Neural cell (in vitro differentiated cells): Measurements from ENCODE around the gene LUC7L. TPM values are rescaled to one million over a fixed set of nuclear protein-coding genes. Genes with fewer than 3 reads are reported as not detected.

Source experiments
- H2AFZ ChIP-seq: fragments of 200-600, 300-800 bp; sonication (generic), shearing (Covaris generic); 2 replicates; pipeline ENCODE4 v1.6.0; 2014; ENCODE audit warnings: low read depth, mild to moderate bottlenecking, antibody characterized with exemption, low read length, moderate library complexity
- H3F3A ChIP-seq: fragments of 200-600 bp; shearing (Covaris generic); 2 replicates; pipeline ENCODE4 v1.6.1; 2016; ENCODE audit warnings: mild to moderate bottlenecking, moderate library complexity, mixed read lengths, antibody characterized with exemption, low read length; ENCODE audit not compliant: insufficient read depth, poor library complexity, severe bottlenecking
- H3K27ac ChIP-seq: fragments of 200-600, 300-800 bp; sonication (generic), shearing (Covaris generic); 2 replicates; pipeline ENCODE4 v1.5.1; 2014; ENCODE audit warnings: mild to moderate bottlenecking, low read length, moderate library complexity
- H3K27me3 ChIP-seq: fragments of 300-800, 200-600 bp; sonication (generic), shearing (Covaris generic); 2 replicates; pipeline ENCODE4 v1.6.0; 2014; ENCODE audit warnings: mild to moderate bottlenecking, low read depth, low read length, moderate library complexity; ENCODE audit not compliant: insufficient read depth
- H3K36me3 ChIP-seq: fragments of 300-800, 200-600 bp; sonication (generic), shearing (Covaris generic); 2 replicates; pipeline ENCODE4 v1.5.1; 2014; ENCODE audit warnings: mild to moderate bottlenecking, antibody characterized with exemption, low read length, moderate library complexity; ENCODE audit not compliant: insufficient read depth
- H3K4me2 ChIP-seq: fragments of 300-800, 200-600 bp; sonication (generic), shearing (Covaris generic); 2 replicates; pipeline ENCODE4 v1.6.0; 2014; ENCODE audit warnings: mild to moderate bottlenecking, low read length
- H3K4me3 ChIP-seq: fragments of 300-800, 200-600 bp; sonication (generic), shearing (Covaris generic); 2 replicates; pipeline ENCODE4 v1.5.1; 2014; ENCODE audit warnings: mild to moderate bottlenecking, low read length, moderate library complexity
- H3K79me2 ChIP-seq: fragments of 200-600 bp; shearing (Covaris generic); replicated peaks from 2 replicates; pipeline ENCODE4 v1.6.0; 2014; ENCODE audit warnings: mild to moderate bottlenecking, low read length, moderate library complexity; ENCODE audit not compliant: insufficient read depth
- H3K9ac ChIP-seq: fragments of 300-800, 200-600 bp; sonication (generic), shearing (Covaris generic); 2 replicates; pipeline ENCODE4 v1.6.1; 2016; ENCODE audit warnings: mild to moderate bottlenecking, low read length, mixed read lengths
- H3K9me2 ChIP-seq: fragments of 200-600 bp; shearing (Covaris generic); 2 replicates; pipeline ENCODE4 v1.6.1; 2016; ENCODE audit warnings: mild to moderate bottlenecking, low read length, mixed read lengths; ENCODE audit not compliant: insufficient read depth
- H3K9me3 ChIP-seq: fragments of 200-600, 300-800 bp; sonication (generic), shearing (Covaris generic); 2 replicates; pipeline ENCODE4 v1.6.1; 2016; ENCODE audit warnings: mild to moderate bottlenecking, mixed run types, low read length, moderate library complexity, mixed read lengths
- H4K20me1 ChIP-seq: fragments of 200-600 bp; shearing (Covaris generic); 2 replicates; pipeline ENCODE4 v1.6.1; 2016; ENCODE audit warnings: mild to moderate bottlenecking, mixed run types; ENCODE audit not compliant: insufficient read depth
- EZH2 ChIP-seq: fragments of 200-600, 300-800 bp; shearing (Covaris generic), sonication (generic); IDR thresholded peaks from 2 replicates; pipeline ENCODE4 v1.6.1; 2014; ENCODE audit warnings: antibody characterized with exemption, low read length, borderline replicate concordance, mild to moderate bottlenecking; ENCODE audit not compliant: insufficient read depth, poor library complexity, severe bottlenecking
- MXI1 ChIP-seq: fragments of 450-650 bp; conservative IDR thresholded peaks from 2 replicates; pipeline ENCODE4 v1.6.1; 2014; ENCODE audit warnings: antibody characterized with exemption, mild to moderate bottlenecking; ENCODE audit not compliant: poor library complexity, severe bottlenecking
- RAD21 ChIP-seq: fragments of 450-650 bp; conservative IDR thresholded peaks from 2 replicates; pipeline ENCODE4 v1.6.1; 2014; ENCODE audit warnings: antibody characterized with exemption, mild to moderate bottlenecking, moderate library complexity
- SMC3 ChIP-seq: fragments of 450-650 bp; conservative IDR thresholded peaks from 2 replicates; pipeline ENCODE4 v1.6.1; 2014; ENCODE audit warnings: antibody characterized with exemption, mild to moderate bottlenecking, moderate library complexity; ENCODE audit not compliant: poor library complexity
- TAF1 ChIP-seq: IDR thresholded peaks from 2 replicates; pipeline ENCODE4 v1.6.1; 2012; ENCODE audit warnings: low read depth
- polyA plus RNA-seq: library from polyadenylated mRNA; depleted of rRNA; stranded (reverse); fragments of >200 nt; gene quantifications from 2 replicates; pipeline ENCODE4 v1.2.3, GENCODE V29; 2014
- TF ChIP-seq, protein P1 (sequence below): IDR thresholded peaks from 2 replicates; pipeline ENCODE4 v1.6.1; 2012; ENCODE audit warnings: borderline replicate concordance

The LUC7L gene
- polyA plus RNA-seq, 1 donor from 2014 or later = 564 TPM

DNA sequence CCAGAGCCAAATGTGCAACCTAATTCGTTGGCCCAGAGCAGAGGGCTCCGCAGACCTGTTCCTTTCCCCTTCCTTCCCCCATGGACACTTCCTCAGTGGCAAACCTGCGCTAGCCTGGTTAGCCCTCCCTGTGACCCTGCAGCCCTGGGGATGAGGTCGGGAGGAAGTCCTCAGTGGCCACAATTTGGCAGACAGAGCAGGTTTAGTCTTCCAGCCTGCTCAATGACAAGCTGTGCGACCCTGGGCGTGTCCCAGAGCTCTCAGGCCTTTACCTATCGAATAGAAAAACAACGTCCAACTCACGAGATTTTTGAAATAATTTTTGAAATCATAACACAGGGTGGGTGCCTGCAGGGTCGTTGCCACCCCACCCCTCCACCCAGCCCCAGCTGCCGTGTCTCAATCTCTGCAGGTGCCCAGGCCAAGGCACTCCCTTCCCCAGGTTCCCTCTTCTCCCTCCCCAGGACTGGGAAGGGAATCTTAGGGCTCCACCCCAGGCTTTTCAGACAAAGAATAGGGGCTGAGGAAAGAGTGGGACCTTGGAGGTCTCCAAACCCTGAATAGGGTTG, 62.0 kb downstream of the LUC7L start:
- no peaks in the 10 kb centered on the region for H4K20me1 ChIP-seq
- no peak overlapping the region for H3K4me2 ChIP-seq
- no peak overlapping the region for H3K27ac ChIP-seq
- no peaks in the 10 kb centered on the region for H3F3A ChIP-seq
- no peak overlapping the region for H3K4me3 ChIP-seq
- no peak for TF ChIP-seq SMC3
- no peak for TF ChIP-seq MXI1
- H3K27me3 ChIP-seq = peaks cover 76% of the 10 kb centered on the region
- no peaks in the 10 kb centered on the region for H3K36me3 ChIP-seq
- no peak overlapping the region for H3K9ac ChIP-seq
- no peaks in the 10 kb centered on the region for H3K9me2 ChIP-seq
- H3K79me2 ChIP-seq = no peaks in the 10 kb centered on the region
- H3K9me3 ChIP-seq = no peaks in the 10 kb centered on the region
- no peak overlapping the region for H2AFZ ChIP-seq

DNA sequence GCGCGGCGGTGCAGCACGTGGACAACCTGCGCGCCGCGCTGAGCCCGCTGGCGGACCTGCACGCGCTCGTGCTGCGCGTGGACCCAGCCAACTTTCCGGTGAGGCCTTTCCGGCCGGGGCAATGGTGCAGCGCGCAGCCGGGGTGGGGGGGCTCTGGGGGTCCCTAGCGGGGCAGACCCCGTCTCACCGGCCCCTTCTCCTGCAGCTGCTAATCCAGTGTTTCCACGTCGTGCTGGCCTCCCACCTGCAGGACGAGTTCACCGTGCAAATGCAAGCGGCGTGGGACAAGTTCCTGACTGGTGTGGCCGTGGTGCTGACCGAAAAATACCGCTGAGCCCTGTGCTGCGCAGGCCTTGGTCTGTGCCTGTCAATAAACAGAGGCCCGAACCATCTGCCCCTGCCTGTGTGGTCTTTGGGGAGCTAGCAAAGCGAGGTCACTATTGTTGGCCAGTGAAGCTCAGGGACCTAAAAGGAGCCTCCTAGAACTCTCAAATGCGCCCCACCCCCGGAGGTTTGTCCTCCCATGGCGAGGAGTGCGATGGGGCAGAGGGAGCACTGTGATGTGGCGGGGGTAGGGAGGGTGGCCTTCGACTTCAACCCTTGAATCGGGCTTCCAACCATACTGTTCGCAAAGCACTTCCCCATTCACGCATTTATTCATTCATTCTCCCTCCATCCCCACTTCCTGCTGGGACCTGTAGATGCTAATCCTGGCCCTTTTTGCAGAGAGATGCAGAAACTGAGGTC, 62.7 kb downstream of the LUC7L start:
- peaks cover 74% of the 10 kb centered on the region for H3K27me3 ChIP-seq
- H3K9me3 ChIP-seq = no peaks in the 10 kb centered on the region
- no peaks in the 10 kb centered on the region for H3K79me2 ChIP-seq
- H4K20me1 ChIP-seq = no peaks in the 10 kb centered on the region
- no peak overlapping the region for H2AFZ ChIP-seq
- H3K27ac ChIP-seq = no peak overlapping the region
- H3K4me2 ChIP-seq = no peak overlapping the region
- peak overlapping the region; percentile 56 for H3K4me3 ChIP-seq
- H3K9me2 ChIP-seq = no peaks in the 10 kb centered on the region
- H3K9ac ChIP-seq = no peak overlapping the region
- no peaks in the 10 kb centered on the region for H3K36me3 ChIP-seq
- no peaks in the 10 kb centered on the region for H3F3A ChIP-seq
- TF ChIP-seq RAD21 = no peak
- TF ChIP-seq, protein P1, sequence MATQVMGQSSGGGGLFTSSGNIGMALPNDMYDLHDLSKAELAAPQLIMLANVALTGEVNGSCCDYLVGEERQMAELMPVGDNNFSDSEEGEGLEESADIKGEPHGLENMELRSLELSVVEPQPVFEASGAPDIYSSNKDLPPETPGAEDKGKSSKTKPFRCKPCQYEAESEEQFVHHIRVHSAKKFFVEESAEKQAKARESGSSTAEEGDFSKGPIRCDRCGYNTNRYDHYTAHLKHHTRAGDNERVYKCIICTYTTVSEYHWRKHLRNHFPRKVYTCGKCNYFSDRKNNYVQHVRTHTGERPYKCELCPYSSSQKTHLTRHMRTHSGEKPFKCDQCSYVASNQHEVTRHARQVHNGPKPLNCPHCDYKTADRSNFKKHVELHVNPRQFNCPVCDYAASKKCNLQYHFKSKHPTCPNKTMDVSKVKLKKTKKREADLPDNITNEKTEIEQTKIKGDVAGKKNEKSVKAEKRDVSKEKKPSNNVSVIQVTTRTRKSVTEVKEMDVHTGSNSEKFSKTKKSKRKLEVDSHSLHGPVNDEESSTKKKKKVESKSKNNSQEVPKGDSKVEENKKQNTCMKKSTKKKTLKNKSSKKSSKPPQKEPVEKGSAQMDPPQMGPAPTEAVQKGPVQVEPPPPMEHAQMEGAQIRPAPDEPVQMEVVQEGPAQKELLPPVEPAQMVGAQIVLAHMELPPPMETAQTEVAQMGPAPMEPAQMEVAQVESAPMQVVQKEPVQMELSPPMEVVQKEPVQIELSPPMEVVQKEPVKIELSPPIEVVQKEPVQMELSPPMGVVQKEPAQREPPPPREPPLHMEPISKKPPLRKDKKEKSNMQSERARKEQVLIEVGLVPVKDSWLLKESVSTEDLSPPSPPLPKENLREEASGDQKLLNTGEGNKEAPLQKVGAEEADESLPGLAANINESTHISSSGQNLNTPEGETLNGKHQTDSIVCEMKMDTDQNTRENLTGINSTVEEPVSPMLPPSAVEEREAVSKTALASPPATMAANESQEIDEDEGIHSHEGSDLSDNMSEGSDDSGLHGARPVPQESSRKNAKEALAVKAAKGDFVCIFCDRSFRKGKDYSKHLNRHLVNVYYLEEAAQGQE = no peak
- TF ChIP-seq TAF1 = no peak
- TF ChIP-seq MXI1 = peak; percentile 49
- peak; percentile 5 for TF ChIP-seq EZH2

DNA sequence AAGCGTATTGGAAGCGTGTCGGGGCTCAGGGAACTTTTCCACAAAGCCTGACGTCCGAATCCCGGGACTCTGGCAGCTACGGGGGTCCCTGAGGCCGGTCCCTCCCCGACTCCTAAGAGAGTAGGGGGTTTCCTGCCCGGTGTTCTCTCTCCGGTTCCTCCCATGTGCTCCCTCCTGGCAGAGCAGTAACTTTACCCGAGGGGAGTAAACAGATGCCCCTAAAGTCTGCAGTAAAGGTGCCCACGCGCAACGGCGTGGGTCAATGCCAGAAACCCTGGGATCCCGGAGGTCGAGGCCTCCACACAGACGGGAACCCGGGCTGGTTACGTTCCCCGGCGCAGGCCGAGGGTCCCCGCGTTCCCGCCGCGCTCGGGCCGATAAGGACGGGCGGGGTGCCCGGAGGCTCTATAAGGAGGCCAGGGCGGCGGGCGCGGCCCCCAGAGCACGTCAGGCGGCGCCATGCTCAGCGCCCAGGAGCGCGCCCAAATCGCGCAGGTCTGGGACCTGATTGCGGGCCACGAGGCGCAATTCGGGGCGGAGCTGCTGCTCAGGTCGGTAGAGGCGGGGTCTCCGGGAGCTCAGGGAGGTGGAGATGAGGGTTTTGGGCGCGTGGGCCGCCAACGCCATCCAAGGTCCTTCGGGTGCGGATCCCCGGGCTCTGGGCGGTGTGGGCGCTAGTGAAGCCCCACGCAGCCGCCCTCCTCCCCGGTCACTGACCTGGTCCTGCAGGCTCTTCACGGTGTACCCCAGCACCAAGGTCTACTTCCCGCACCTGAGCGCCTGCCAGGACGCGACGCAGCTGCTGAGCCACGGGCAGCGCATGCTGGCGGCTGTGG, 63.5 kb downstream of the LUC7L start, which contains the start of gene HBM:
Gene HBM, plus strand, starts transcription at position 440 of the 836 bp plus-strand sequence. Its CDS starts 20 bp downstream, at position 460.
- Histone ChIP-seq H3K27ac (no peak within 1 kb of the TSS), H3K36me3 (no peaks in the 10 kb centered on the region), H3K79me2 (no peaks in the 10 kb centered on the region), H3K4me3 (peak within 1 kb of the TSS; percentile 56), H2AFZ (no peak within 1 kb of the TSS), H3K9me2 (no peaks in the 10 kb centered on the region), H4K20me1 (no peaks in the 10 kb centered on the region), H3K27me3 (peaks cover 72% of the 10 kb centered on the region), H3K9me3 (no peaks in the 10 kb centered on the region), H3K4me2 (no peak within 1 kb of the TSS), H3K9ac (no peak within 1 kb of the TSS), H3F3A (no peaks in the 10 kb centered on the region)
- peak; percentile 73 for TF ChIP-seq EZH2
- TF ChIP-seq RAD21 = no peak
